Measurements from ENCODE around the gene CD300H. TPM values are rescaled to one million over a fixed set of nuclear protein-coding genes. Genes with fewer than 3 reads are reported as not detected.
"Not testable (repeated sequence)": the region's sequence is repeated elsewhere in the genome, so short reads cannot be mapped to it uniquely, and the experiment has no call there.

CD300H gene
- total RNA-seq, 3 donors from 2014 or later = 1.5 TPM; not detected in 2

DNA sequence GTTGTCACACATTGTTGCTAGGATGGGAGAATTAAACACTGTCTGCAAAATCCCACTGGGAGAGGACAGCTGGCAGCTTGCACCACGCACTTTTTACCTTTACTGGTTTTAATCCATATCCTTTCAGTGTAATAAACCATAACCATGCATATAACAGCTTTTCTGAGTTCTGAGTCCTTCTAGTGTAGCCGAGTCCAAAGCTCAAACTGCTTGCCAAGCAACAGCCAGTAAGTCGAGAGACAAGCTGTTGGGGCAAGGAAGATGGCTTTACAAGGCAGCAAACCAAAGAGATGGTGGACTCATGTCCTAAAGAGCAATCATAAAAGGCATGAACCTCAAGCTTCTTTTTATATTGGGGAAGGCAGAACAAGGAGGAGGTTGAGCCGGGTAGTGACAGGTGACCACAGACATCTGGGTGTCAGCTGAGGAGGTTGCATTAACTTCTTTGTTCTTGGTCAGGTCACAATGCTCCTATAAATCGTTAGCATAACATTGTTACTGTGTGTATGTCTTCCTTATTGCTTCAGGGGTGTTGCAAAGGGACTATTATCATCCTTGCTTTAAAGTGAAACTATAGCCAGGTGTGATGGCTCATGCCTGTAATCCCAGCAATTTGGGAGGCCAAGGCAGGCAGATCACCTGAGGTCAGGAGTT, 7.3 kb upstream of the CD300H start:
- Histone ChIP-seq H3K36me3 (no peaks in the 10 kb centered on the region), H3K4me3 (no peak overlapping the region), H3K27ac (no peak overlapping the region), H3K4me1 (no peaks in the 10 kb centered on the region), H3K27me3 (peaks cover 0 to 11% of the 10 kb centered on the region in 2 donors), H3K9me3 (no peaks in the 10 kb centered on the region)
- intact Hi-C loops (cut with DNase I; ENCODE audit: low total_unique reads) = no loop called here
- no peak for DNase-seq (ENCODE audit: low spot score in 2 of 2)
- TF ChIP-seq POLR2A (IDR thresholded peaks at IDR 0.05) = no peak
- TF ChIP-seq, protein P1, sequence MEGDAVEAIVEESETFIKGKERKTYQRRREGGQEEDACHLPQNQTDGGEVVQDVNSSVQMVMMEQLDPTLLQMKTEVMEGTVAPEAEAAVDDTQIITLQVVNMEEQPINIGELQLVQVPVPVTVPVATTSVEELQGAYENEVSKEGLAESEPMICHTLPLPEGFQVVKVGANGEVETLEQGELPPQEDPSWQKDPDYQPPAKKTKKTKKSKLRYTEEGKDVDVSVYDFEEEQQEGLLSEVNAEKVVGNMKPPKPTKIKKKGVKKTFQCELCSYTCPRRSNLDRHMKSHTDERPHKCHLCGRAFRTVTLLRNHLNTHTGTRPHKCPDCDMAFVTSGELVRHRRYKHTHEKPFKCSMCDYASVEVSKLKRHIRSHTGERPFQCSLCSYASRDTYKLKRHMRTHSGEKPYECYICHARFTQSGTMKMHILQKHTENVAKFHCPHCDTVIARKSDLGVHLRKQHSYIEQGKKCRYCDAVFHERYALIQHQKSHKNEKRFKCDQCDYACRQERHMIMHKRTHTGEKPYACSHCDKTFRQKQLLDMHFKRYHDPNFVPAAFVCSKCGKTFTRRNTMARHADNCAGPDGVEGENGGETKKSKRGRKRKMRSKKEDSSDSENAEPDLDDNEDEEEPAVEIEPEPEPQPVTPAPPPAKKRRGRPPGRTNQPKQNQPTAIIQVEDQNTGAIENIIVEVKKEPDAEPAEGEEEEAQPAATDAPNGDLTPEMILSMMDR (IDR thresholded peaks at IDR 0.05) = no peak
- no peak for TF ChIP-seq POLR2AphosphoS5 (IDR thresholded peaks at IDR 0.05)

DNA sequence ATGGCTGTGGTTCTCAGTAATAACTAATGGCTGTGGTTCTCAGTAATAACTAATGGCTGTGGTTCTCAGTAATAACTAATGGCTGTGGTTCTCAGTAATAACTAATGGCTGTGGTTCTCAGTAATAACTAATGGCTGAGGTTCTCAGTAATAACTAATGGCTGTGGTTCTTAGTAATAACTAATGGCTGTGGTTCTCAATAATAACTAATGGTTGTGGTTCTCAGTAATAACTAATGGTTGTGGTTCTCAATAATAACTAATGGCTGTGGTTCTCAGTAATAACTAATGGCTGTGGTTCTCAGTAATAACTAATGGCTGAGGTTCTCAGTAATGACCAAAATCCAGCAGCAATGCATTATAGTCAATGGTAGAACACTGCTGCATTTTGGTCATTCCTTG, 6.3 kb upstream of the CD300H start:
- intact Hi-C loops (cut with DNase I; ENCODE audit: low total_unique reads); H3K4me1 ChIP-seq; DNase-seq (ENCODE audit: low spot score in 2 of 2); H3K27ac ChIP-seq; H3K36me3 ChIP-seq; H3K9me3 ChIP-seq; H3K4me3 ChIP-seq: not testable (repeated sequence)
- H3K27me3 ChIP-seq = peaks cover 0 to 11% of the 10 kb centered on the region in 2 donors

DNA sequence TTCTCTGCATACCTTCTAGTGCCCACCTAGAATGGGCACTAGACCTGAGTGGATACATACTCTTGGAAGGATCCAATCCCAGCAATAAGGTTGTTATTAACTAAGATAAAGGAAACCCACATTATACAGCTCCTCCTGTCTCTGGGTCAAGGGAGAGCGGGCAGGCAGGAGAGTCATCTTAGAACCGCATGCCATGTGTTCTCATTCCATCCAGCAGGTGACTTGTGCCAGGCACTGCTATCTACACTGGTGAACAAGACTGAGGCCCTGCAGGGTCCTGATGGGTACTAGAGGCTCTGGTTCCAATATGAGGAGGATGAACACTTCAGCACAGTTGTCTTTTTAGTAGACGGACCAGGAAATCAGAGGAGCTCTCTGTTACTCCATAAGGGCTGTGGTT, 5.9 kb upstream of the CD300H start:
- no peaks in the 10 kb centered on the region for H3K4me1 ChIP-seq
- H3K4me3 ChIP-seq = no peak overlapping the region
- intact Hi-C loops (cut with DNase I; ENCODE audit: low total_unique reads) = no loop called here
- DNase-seq (ENCODE audit: low spot score in 2 of 2) = no peak
- TF ChIP-seq POLR2A (IDR thresholded peaks at IDR 0.05) (no peak), POLR2AphosphoS5 (IDR thresholded peaks at IDR 0.05) (no peak)
- TF ChIP-seq, protein P1 (IDR thresholded peaks at IDR 0.05) = no peak
- peaks cover 0 to 11% of the 10 kb centered on the region in 2 donors for H3K27me3 ChIP-seq
- H3K27ac ChIP-seq = no peak overlapping the region
- no peaks in the 10 kb centered on the region for H3K9me3 ChIP-seq
- no peaks in the 10 kb centered on the region for H3K36me3 ChIP-seq

DNA sequence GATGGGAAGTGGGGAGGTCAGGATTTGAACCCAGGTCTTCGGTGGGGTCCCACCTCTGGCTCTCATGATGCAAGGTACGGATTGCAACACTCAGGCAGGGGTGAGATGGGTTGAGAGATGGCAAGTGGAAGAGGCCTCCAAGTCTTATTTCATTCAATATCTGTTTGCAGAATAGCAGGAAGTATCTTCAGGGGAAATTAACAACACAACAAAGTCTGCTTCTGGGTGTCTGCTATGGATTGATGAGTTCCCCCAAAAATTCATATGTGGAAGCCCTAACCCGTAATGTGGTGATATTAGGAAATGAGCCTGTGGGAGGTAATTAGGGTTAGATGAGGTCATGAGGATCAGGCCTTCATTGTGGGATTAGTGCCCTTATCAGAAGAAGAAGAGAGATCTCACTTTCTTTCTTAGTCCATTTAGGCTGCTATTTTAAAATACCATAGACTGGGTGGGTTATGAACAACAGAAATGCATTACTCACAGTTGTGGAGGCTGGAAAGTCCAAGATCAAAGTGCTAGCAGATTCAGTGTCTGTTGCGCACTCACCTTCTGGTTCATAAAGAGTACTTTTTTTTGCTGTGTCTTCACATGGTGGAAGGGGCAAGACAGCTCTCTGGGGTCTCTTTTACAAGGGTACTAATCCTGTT, 4.4 kb upstream of the CD300H start:
- H3K9me3 ChIP-seq = no peaks in the 10 kb centered on the region
- no peak overlapping the region for H3K27ac ChIP-seq
- peaks cover 0 to 8% of the 10 kb centered on the region in 2 donors for H3K27me3 ChIP-seq
- H3K36me3 ChIP-seq = no peaks in the 10 kb centered on the region
- TF ChIP-seq POLR2AphosphoS5 (IDR thresholded peaks at IDR 0.05) (no peak), POLR2A (IDR thresholded peaks at IDR 0.05) (no peak)
- TF ChIP-seq, protein P1 (IDR thresholded peaks at IDR 0.05) = no peak
- no peak for DNase-seq (ENCODE audit: low spot score in 2 of 2)
- H3K4me1 ChIP-seq = no peaks in the 10 kb centered on the region
- intact Hi-C loops (cut with DNase I; ENCODE audit: low total_unique reads) = no loop called here
- no peak overlapping the region for H3K4me3 ChIP-seq

DNA sequence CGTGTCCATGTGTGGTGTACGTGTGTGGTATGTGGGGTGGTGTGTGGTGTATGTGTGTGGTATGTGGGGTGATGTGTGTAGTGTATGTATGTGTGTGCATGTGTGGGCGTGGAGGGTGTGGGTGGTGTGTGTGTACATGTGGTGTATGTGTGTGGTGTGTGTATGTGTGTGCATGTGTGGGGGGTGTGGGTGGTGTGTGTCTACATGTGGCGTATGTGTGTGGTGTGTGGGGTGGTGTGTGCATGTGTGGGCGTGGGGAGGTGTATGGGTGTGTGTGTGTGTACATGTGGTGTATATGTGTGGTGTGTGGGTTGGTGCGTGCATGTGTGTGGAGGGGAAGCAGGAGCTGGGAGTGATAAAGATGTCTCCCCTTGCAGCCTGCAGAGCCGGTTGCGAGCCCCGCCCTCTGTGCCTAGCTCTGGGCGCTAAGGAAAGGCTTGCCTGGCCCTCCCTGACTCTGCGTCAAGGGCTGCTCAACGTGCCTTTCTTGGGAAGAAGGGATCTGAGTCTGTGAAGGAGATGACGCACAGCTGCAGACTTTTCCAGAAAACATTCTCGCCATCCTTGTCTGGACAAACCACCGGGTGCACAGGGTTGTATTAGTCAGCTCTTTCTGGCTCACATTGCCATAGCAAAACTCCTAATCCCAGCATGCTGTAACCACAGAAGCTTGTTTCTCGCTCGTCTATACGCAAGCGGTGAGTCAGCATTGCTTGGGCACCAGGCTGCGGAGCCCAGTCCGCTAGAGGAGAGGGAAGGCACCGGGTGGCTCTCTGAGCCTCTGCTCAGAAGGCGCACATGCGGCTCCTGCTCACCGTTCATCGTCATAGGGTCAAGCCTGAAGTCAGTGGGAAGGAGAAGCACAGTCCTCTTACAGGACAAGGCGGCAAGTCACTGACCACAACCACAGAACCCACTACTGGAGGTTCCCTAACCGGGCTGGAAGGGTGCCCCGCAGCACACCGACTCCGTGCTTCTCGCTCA, 2.0 kb upstream of the CD300H start:
- no peak for DNase-seq (ENCODE audit: low spot score in 2 of 2)
- Histone ChIP-seq H3K9me3 (no peaks in the 10 kb centered on the region), H3K36me3 (no peaks in the 10 kb centered on the region), H3K4me3 (no peak overlapping the region), H3K27me3 (peaks cover 0 to 14% of the 10 kb centered on the region in 2 donors), H3K4me1 (no peaks in the 10 kb centered on the region), H3K27ac (no peak overlapping the region)
- TF ChIP-seq, protein P1 (IDR thresholded peaks at IDR 0.05) = no peak
- no peak for TF ChIP-seq POLR2AphosphoS5 (IDR thresholded peaks at IDR 0.05)
- intact Hi-C loops (cut with DNase I; ENCODE audit: low total_unique reads) = no loop called here

Measured in breast epithelium (tissue), 4 donors.